Fibroblast of villous mesenchyme (primary cell): Measurements from ENCODE around the gene APP. TPM values are rescaled to one million over a fixed set of nuclear protein-coding genes. Genes with fewer than 3 reads are reported as not detected.
"Not testable (repeated sequence)": the region's sequence is repeated elsewhere in the genome, so short reads cannot be mapped to it uniquely, and the experiment has no call there.

ENCODE experiments used
- DNase-seq: peaks from one replicate; pipeline ENCODE4 v3.0.0-alpha.2; 2010; ENCODE audit warnings: low read depth
- H3K4me3 ChIP-seq: 2 replicates; pipeline ENCODE4 v1.5.1; 2011; ENCODE audit warnings: low read depth, mild to moderate bottlenecking, low read length
- CTCF ChIP-seq: IDR thresholded peaks from 2 replicates; pipeline ENCODE4 v1.5.1; 2012; ENCODE audit warnings: low read depth, mild to moderate bottlenecking, low read length; ENCODE audit not compliant: insufficient read depth
- total RNA-seq: library from RNA; depleted of rRNA; stranded (reverse); fragments of >200 nt; gene quantifications from 2 replicates; pipeline ENCODE4 v1.2.3, GENCODE V29; 2012

APP gene
- total RNA-seq, 1 donor = 353 TPM

- no peak for TF ChIP-seq CTCF
- H3K4me3 ChIP-seq = no peak overlapping the region
- DNase-seq = no peak
Observed at GRCh38 chr21:26036916-26037315, 133.7 kb downstream of the APP start.

- TF ChIP-seq CTCF = no peak
- no peak overlapping the region for H3K4me3 ChIP-seq
- no peak for DNase-seq
Observed at GRCh38 chr21:26032263-26032662, 138.3 kb downstream of the APP start.

- no peak for DNase-seq
- TF ChIP-seq CTCF = no peak
- H3K4me3 ChIP-seq = no peak overlapping the region
Observed at GRCh38 chr21:26028183-26028582, 142.4 kb downstream of the APP start.

- no peak for DNase-seq
- H3K4me3 ChIP-seq = no peak overlapping the region
- TF ChIP-seq CTCF = no peak
Observed at GRCh38 chr21:26027696-26028095, 142.9 kb downstream of the APP start.

GRCh38 chr21:26025536-26026512 lies 144.7 kb downstream of the APP start:
- TF ChIP-seq CTCF = no peak
- peak; percentile 46 for DNase-seq

GRCh38 chr21:26023406-26023805 lies 147.2 kb downstream of the APP start:
- H3K4me3 ChIP-seq, DNase-seq: not testable (repeated sequence)

More at GRCh38 chr21:26025536-26026512, 144.7 kb downstream of the APP start:
- no peak overlapping the region for H3K4me3 ChIP-seq

GRCh38 chr21:26022598-26023337 lies 147.8 kb downstream of the APP start:
- DNase-seq, H3K4me3 ChIP-seq: not testable (repeated sequence)
